ENCODE measurements around the gene IKZF2.

IKZF2 gene

GRCh38 chr2:212958133-212958532, 193.3 kb downstream of the IKZF2 start:
- DNase-seq (ENCODE audit: low read depth in 2 of 2), result no peak

DNA sequence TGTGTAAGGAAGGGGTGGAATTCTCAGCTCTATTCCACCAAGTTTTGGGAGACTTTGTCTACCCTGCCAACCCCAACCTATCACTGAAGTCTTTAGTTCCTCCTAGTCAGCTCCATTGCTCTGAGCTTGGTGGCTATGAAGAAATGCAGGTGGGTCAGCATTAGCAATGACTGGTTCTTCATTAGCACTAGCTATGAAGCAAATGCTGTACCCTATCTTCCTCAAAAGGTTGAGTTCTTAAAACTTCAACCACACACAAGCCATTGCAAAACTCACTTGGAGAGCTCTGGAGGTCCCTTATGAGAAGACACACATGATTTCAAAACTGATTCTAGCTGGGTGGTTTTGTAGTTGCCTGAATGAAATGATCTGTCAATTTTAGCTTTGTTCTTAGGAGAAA, 193.8 kb downstream of the IKZF2 start:
- no peak for DNase-seq (ENCODE audit: low read depth in 2 of 2)

DNA sequence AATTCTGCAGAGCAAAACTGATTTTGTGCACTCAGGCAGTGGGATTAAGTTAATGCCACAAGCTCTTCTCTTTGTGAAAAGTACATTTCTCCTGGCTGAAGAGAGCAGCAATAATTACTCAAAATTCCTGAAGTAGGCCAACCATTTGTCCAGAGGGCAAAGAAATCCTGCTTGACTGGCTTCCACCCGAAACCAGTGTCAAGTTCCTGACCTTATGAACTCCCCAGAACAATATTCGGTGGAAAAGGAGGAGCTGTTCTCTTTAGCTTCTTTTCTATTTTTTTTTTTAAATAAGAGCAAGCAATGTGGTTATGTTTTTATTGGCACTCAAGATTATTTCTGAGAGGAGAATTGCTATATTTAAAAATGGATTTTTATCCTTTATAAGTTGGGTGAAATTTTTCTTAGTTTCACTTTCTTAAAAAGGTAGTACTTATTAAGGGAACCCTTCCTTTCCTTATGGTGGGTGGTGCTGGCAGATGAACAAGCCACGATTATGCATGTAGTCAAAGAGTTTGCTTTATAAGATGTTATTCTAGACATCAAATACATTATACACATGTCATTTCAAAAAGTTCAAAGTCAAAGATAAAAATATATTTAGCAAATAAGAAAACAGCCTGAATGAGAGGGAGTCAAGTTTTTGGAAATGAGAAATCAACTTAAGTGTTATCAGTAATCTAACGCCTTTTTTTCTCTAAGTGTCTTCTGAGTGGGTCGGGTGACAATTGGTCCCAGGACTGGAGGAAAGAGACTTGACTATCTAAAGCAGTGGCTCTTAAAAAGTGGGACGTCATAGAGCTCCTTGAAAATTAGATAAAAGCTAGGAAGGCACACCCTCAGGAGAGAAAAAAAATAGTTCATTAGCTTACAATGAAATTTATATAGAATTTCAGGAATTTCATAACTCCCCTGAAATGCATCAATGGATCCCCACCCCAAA, 194.5 kb downstream of the IKZF2 start:
- no peak for DNase-seq (ENCODE audit: low read depth in 2 of 2)

DNA sequence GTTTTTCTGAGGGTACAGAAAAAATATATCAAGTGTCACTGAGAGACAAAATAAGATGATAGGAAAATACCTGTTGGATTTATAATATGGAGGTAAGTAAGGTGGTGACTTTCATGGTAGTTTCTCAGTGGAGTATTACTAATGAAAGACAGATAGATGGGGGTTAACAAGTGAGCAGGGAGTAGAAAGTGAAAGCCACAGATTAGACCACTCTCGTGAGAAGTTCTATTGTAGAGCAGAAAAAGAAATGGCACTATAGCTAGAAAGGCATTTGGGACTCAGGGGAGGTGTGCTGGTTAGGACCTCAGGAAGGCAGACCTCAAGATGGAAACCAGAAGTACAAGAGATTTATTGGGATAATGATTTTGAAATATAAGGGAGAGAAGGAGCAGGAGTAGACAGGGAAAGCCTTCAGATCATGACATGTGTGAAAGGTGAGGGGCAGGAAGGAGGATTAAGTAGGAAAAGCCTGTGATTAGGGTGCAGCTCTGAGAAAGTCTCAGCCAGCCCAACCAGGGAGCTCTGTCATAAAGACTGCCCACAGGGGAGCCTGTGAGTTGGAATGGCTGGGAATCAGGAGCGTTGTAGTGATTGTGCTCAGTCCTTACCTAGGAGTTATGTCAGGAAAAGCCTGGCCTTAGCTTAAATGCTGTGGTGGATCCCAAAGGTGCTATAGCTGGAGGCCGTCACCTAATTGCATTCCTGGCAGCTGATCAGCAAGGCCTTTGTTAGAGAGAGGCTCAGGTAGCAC, 198.1 kb downstream of the IKZF2 start:
- DNase-seq (ENCODE audit: low read depth in 2 of 2), result no peak

DNA sequence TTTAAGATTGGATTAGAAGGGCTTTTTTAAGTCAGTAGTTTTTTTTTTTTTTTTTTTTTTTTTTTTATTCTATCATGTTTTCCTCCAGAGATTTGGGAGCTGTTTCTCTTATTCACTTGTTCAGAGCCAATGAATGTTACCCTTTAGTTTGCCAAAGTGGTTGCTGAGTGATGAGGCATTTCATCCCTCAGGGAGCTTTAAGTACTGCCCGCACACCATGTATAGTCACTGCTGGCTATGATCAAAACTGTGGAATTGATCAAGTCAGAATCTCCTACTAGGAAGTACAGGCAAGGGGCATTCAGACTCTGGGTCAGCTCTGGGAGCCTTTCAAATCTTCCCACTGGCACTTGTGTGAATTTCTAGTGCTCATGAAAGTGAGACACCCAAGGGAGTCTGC, 201.6 kb downstream of the IKZF2 start:
- DNase-seq (ENCODE audit: low read depth in 2 of 2), result no peak

Measured in fibroblast of skin of left quadriceps (primary cell).